ENCODE results near the gene SLC9A3. TPM values are rescaled to one million over a fixed set of nuclear protein-coding genes. Genes with fewer than 3 reads are reported as not detected.

The SLC9A3 gene
- total RNA-seq, 3 donors from 2014 or later (not counting 1 experiment from before 2014, with no cell fraction given) = 0.61 to 1.1 (median 0.73) TPM

GRCh38 chr5:424301-425110 is 99.7 kb downstream of the SLC9A3 start:
- Histone ChIP-seq H3K4me3 (ENCODE audit: low read length) (no peak overlapping the region), H3K36me3 (ENCODE audit: control insufficient read depth, insufficient read depth, low read length) (no peaks in the 10 kb centered on the region), H3K9me3 (ENCODE audit: control insufficient read depth, insufficient read depth, low read length) (no peaks in the 10 kb centered on the region), H3K27me3 (ENCODE audit: control insufficient read depth, insufficient read depth, low read length) (no peaks in the 10 kb centered on the region), H3K27ac (ENCODE audit: low read length) (no peak overlapping the region), H3K4me1 (ENCODE audit: control insufficient read depth, insufficient read depth, low read length) (peaks cover 12% of the 10 kb centered on the region)
- peaks cover 0 to 9% of the 10 kb centered on the region in 2 donors for H3K9me3 Mint-ChIP-seq
- no peak for DNase-seq
- no peak for TF ChIP-seq CTCF (IDR thresholded peaks at IDR 0.05)
- 48% methylated on average over 10 of the region's 11 CpGs for WGBS (ENCODE audit: insufficient coverage)
- H3K4me1 Mint-ChIP-seq = peaks cover 5 to 18% of the 10 kb centered on the region in 2 donors
- no peak overlapping the region for H3K27ac Mint-ChIP-seq
- H3K4me3 Mint-ChIP-seq = no peak overlapping the region
- intact Hi-C loops (cut with micrococcal nuclease) = no loop called here
- H3K27me3 Mint-ChIP-seq (ENCODE audit: low read depth in 2 of 2) = peaks cover 0 to 4% of the 10 kb centered on the region in 2 donors
- H3K36me3 Mint-ChIP-seq = no peaks in the 10 kb centered on the region
- ATAC-seq = peak in 2 of 3 donors; percentile 34 to 61

- Histone ChIP-seq H3K27ac (ENCODE audit: low read length) (no peak overlapping the region), H3K27me3 (ENCODE audit: control insufficient read depth, insufficient read depth, low read length) (no peaks in the 10 kb centered on the region), H3K4me1 (ENCODE audit: control insufficient read depth, insufficient read depth, low read length) (peaks cover 12% of the 10 kb centered on the region), H3K4me3 (ENCODE audit: low read length) (no peak overlapping the region), H3K36me3 (ENCODE audit: control insufficient read depth, insufficient read depth, low read length) (no peaks in the 10 kb centered on the region), H3K9me3 (ENCODE audit: control insufficient read depth, insufficient read depth, low read length) (no peaks in the 10 kb centered on the region)
- intact Hi-C loops (cut with micrococcal nuclease) = no loop called here
- Mint-ChIP-seq H3K27ac (no peak overlapping the region), H3K27me3 (ENCODE audit: low read depth in 2 of 2) (peaks cover 0 to 4% of the 10 kb centered on the region in 2 donors), H3K4me3 (no peak overlapping the region), H3K36me3 (no peaks in the 10 kb centered on the region), H3K9me3 (peaks cover 0 to 9% of the 10 kb centered on the region in 2 donors), H3K4me1 (peaks cover 5 to 18% of the 10 kb centered on the region in 2 donors)
- ATAC-seq = peak in 1 of 3 donors; percentile 49
- TF ChIP-seq CTCF (IDR thresholded peaks at IDR 0.05) = no peak
- no peak for DNase-seq
- WGBS (ENCODE audit: insufficient coverage) = 56% methylated on average over 24 of the region's 24 CpGs
Observed at GRCh38 chr5:423626-424261, 100.5 kb downstream of the SLC9A3 start.

GRCh38 chr5:423233-423565 is 101.0 kb downstream of the SLC9A3 start:
- Histone ChIP-seq H3K9me3 (ENCODE audit: control insufficient read depth, insufficient read depth, low read length) (no peaks in the 10 kb centered on the region), H3K4me3 (ENCODE audit: low read length) (no peak overlapping the region), H3K36me3 (ENCODE audit: control insufficient read depth, insufficient read depth, low read length) (no peaks in the 10 kb centered on the region), H3K27me3 (ENCODE audit: control insufficient read depth, insufficient read depth, low read length) (no peaks in the 10 kb centered on the region), H3K27ac (ENCODE audit: low read length) (no peak overlapping the region), H3K4me1 (ENCODE audit: control insufficient read depth, insufficient read depth, low read length) (peaks cover 12% of the 10 kb centered on the region)
- H3K36me3 Mint-ChIP-seq = no peaks in the 10 kb centered on the region
- no peak overlapping the region for H3K27ac Mint-ChIP-seq
- H3K4me3 Mint-ChIP-seq = no peak overlapping the region
- DNase-seq = no peak
- no peak for TF ChIP-seq CTCF (IDR thresholded peaks at IDR 0.05)
- H3K27me3 Mint-ChIP-seq (ENCODE audit: low read depth in 2 of 2) = peaks cover 0 to 4% of the 10 kb centered on the region in 2 donors
- intact Hi-C loops (cut with micrococcal nuclease) = no loop called here
- ATAC-seq = no peak
- H3K4me1 Mint-ChIP-seq = peaks cover 5 to 18% of the 10 kb centered on the region in 2 donors
- WGBS (ENCODE audit: insufficient coverage) = 87% methylated on average over 9 of the region's 9 CpGs
- peaks cover 0 to 9% of the 10 kb centered on the region in 2 donors for H3K9me3 Mint-ChIP-seq
